Measurements from ENCODE around the gene SLC5A4. TPM values are rescaled to one million over a fixed set of nuclear protein-coding genes. Genes with fewer than 3 reads are reported as not detected.

The SLC5A4 gene
- total and polyA plus RNA-seq, 4 donors: 0.03 to 0.75 (median 0.19) TPM

DNA sequence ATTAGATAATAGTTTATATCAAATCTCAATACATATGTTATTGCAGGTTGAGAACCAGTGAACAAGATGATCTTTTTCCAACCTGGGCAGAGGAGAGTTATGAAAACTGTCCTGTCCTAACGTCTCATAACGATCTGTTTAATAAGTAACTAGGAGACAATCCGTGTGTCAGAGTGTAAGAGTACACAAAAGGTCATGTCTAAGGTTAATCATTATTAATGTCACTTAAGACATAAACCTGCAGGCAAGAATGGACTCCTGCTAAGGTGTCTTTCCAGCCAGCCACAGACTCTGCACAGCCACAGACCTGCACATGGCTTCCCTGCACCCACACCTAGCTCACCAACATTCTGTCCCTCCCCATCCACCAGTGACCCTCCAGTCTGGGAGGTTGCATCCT is 10.1 kb downstream of the SLC5A4 start:
- H3K9me3 ChIP-seq (ENCODE audit: control insufficient read depth in 4 of 4, low read length in 3 of 4): no peaks in the 10 kb centered on the region
- WGBS: 24% methylated on average over 3 of the region's 3 CpGs
- H3K27ac ChIP-seq (ENCODE audit: low read depth in 1 of 2, low read length in 2 of 2): no peak overlapping the region
- H3K27me3 ChIP-seq (ENCODE audit: control insufficient read depth in 4 of 4, insufficient read depth in 4 of 4, low read length in 3 of 4): no peaks in the 10 kb centered on the region
- no peak overlapping the region for H3K4me3 ChIP-seq (ENCODE audit: low read depth in 1 of 3, low read length in 3 of 3)
- no peak for DNase-seq (ENCODE audit: low spot score)
- no peak overlapping the region for H3K9ac ChIP-seq (ENCODE audit: low read depth in 1 of 2, low read length in 2 of 2)
- H3K36me3 ChIP-seq (ENCODE audit: control insufficient read depth in 4 of 4, insufficient read depth in 3 of 4, low read depth in 1 of 4, low read length in 3 of 4): no peaks in the 10 kb centered on the region
- TF ChIP-seq JUND (IDR thresholded peaks at IDR 0.05): peak in 1 of 2 donors; percentile 14
- no peak for TF ChIP-seq HNF4G (IDR thresholded peaks at IDR 0.05)
- TF ChIP-seq SP1 (IDR thresholded peaks at IDR 0.05): peak; percentile 22
- peak; percentile 45 for TF ChIP-seq NR2F2 (IDR thresholded peaks at IDR 0.05)
- peak; percentile 56 to 64 for TF ChIP-seq RXRA (IDR thresholded peaks at IDR 0.05)
- peak; percentile 67 to 71 for TF ChIP-seq HNF4A (conservative IDR thresholded peaks at IDR 0.05)
- TF ChIP-seq CTCF (IDR thresholded peaks at IDR 0.05; ENCODE audit: low read depth, low read length, missing input control): no peak
- TF ChIP-seq MAX (IDR thresholded peaks at IDR 0.05): no peak
- peaks cover 6 to 26% (median 23%) of the 10 kb centered on the region in 4 donors for H3K4me1 ChIP-seq (ENCODE audit: control insufficient read depth in 4 of 4, insufficient read depth in 4 of 4, low read length in 3 of 4)

DNA sequence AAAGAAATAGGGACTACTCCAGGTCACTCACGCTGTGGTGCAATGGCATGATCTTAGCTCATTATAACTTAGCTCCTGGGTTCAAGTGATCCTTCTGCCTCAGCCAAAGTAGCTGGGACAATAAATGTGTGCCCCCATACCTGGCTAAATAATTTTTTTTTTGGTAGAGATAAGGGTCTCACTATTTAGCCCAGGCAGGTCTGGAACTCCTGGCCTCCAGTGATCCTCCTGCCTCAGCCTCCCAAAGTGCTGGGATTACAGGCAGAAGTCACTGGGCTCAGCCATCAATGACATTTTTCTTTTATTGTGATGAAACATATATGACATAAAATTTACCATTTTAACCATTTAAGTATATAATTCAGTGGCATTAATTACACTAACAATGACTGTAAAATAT is 10.6 kb downstream of the SLC5A4 start:
- TF ChIP-seq JUND (IDR thresholded peaks at IDR 0.05) (no peak), FOXA2 (IDR thresholded peaks at IDR 0.05) (no peak), YY1 (IDR thresholded peaks at IDR 0.05) (no peak), MAX (IDR thresholded peaks at IDR 0.05) (no peak), ATF3 (IDR thresholded peaks at IDR 0.05) (no peak), SP1 (IDR thresholded peaks at IDR 0.05) (no peak), FOXA1 (IDR thresholded peaks at IDR 0.05) (no peak)
- TF ChIP-seq, protein P1, sequence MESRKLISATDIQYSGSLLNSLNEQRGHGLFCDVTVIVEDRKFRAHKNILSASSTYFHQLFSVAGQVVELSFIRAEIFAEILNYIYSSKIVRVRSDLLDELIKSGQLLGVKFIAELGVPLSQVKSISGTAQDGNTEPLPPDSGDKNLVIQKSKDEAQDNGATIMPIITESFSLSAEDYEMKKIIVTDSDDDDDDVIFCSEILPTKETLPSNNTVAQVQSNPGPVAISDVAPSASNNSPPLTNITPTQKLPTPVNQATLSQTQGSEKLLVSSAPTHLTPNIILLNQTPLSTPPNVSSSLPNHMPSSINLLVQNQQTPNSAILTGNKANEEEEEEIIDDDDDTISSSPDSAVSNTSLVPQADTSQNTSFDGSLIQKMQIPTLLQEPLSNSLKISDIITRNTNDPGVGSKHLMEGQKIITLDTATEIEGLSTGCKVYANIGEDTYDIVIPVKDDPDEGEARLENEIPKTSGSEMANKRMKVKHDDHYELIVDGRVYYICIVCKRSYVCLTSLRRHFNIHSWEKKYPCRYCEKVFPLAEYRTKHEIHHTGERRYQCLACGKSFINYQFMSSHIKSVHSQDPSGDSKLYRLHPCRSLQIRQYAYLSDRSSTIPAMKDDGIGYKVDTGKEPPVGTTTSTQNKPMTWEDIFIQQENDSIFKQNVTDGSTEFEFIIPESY (IDR thresholded peaks at IDR 0.05): no peak
- 93% methylated on average over 1 of the region's 1 CpG for WGBS
- no peak for DNase-seq (ENCODE audit: low spot score)
- Histone ChIP-seq H3K9me3 (ENCODE audit: control insufficient read depth in 4 of 4, low read length in 3 of 4) (no peaks in the 10 kb centered on the region), H3K27me3 (ENCODE audit: control insufficient read depth in 4 of 4, insufficient read depth in 4 of 4, low read length in 3 of 4) (no peaks in the 10 kb centered on the region), H3K4me3 (ENCODE audit: low read depth in 1 of 3, low read length in 3 of 3) (no peak overlapping the region), H3K9ac (ENCODE audit: low read depth in 1 of 2, low read length in 2 of 2) (no peak overlapping the region), H3K4me1 (ENCODE audit: control insufficient read depth in 4 of 4, insufficient read depth in 4 of 4, low read length in 3 of 4) (peaks cover 6 to 26% (median 24%) of the 10 kb centered on the region in 4 donors), H3K36me3 (ENCODE audit: control insufficient read depth in 4 of 4, insufficient read depth in 3 of 4, low read depth in 1 of 4, low read length in 3 of 4) (no peaks in the 10 kb centered on the region), H3K27ac (ENCODE audit: low read depth in 1 of 2, low read length in 2 of 2) (no peak overlapping the region)

GRCh38 chr22:32240461-32240860 is 14.7 kb downstream of the SLC5A4 start:
- Histone ChIP-seq H3K27me3 (ENCODE audit: control insufficient read depth in 4 of 4, insufficient read depth in 4 of 4, low read length in 3 of 4) (no peaks in the 10 kb centered on the region), H3K4me1 (ENCODE audit: control insufficient read depth in 4 of 4, insufficient read depth in 4 of 4, low read length in 3 of 4) (peaks cover 3 to 14% (median 14%) of the 10 kb centered on the region in 4 donors), H3K9ac (ENCODE audit: low read depth in 1 of 2, low read length in 2 of 2) (no peak overlapping the region), H3K27ac (ENCODE audit: low read depth in 1 of 2, low read length in 2 of 2) (no peak overlapping the region), H3K36me3 (ENCODE audit: control insufficient read depth in 4 of 4, insufficient read depth in 3 of 4, low read depth in 1 of 4, low read length in 3 of 4) (no peaks in the 10 kb centered on the region), H3K4me3 (ENCODE audit: low read depth in 1 of 3, low read length in 3 of 3) (no peak overlapping the region), H3K9me3 (ENCODE audit: control insufficient read depth in 4 of 4, low read length in 3 of 4) (no peaks in the 10 kb centered on the region)
- 47% methylated on average over 2 of the region's 2 CpGs for WGBS
- DNase-seq (ENCODE audit: low spot score): no peak
- TF ChIP-seq RAD21 (IDR thresholded peaks at IDR 0.05) (no peak), HNF4G (IDR thresholded peaks at IDR 0.05) (no peak), REST (IDR thresholded peaks at IDR 0.05) (no peak), FOXA1 (IDR thresholded peaks at IDR 0.05) (no peak), CTCF (IDR thresholded peaks at IDR 0.05; ENCODE audit: low read depth, low read length, missing input control) (no peak), RXRA (IDR thresholded peaks at IDR 0.05) (no peak)
- TF ChIP-seq, protein P1 (IDR thresholded peaks at IDR 0.05): no peak

Measured in liver (tissue), 9 donors.